NB4 (cell line): ENCODE results near the gene ME3.

Experiments used
- CTCF ChIP-seq: IDR thresholded peaks from one replicate; pipeline ENCODE4 v1.5.1; 2012; ENCODE audit warnings: low read depth, low read length
- MYC ChIP-seq: IDR thresholded peaks from 2 replicates; pipeline ENCODE4 v1.6.1; 2011; ENCODE audit warnings: low read depth, low read length
- POLR2A ChIP-seq: IDR thresholded peaks from 2 replicates; pipeline ENCODE4 v1.6.1; 2011; ENCODE audit warnings: mild to moderate bottlenecking; ENCODE audit not compliant: insufficient read length; ENCODE audit errors: extremely low read depth

DNA sequence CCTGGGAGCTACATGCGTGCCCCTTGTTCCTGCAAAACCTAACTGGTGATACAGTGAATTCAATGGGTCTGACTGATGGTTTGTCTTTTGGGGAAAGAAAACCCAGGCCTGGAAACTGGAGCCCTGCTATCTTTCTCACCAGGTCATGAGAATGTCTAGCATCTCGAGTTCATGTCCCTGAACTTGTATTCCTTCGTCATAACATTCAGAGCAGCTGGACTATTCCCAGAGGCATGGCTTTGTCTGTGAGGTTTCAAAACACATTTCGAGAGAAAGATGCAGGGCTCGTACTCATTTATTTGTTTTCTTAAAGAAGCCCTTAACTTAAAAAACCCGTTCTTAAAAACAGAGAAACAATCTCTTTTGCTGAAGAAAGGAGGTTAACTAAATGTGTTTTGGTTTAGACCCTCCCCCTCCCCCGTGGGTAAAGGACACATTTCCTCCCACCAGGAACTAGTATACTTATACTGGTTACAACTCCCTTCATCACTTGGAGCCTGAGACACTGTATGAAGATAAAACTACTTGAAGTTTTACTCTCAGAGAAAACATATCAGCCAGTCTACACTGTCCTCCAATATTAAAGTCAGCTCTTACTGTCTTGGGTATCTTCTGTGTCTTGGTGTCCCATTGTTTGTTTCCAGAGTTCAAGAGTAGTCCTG, 43.2 kb downstream of the ME3 start:
- TF ChIP-seq CTCF (no peak), MYC (no peak), POLR2A (no peak)
